ENCODE data around the gene OR52N2. TPM values are rescaled to one million over a fixed set of nuclear protein-coding genes. Genes with fewer than 3 reads are reported as not detected.

Gene OR52N2
- not detected for polyA plus RNA-seq (ENCODE audit: insufficient read length in 4 of 4)

DNA sequence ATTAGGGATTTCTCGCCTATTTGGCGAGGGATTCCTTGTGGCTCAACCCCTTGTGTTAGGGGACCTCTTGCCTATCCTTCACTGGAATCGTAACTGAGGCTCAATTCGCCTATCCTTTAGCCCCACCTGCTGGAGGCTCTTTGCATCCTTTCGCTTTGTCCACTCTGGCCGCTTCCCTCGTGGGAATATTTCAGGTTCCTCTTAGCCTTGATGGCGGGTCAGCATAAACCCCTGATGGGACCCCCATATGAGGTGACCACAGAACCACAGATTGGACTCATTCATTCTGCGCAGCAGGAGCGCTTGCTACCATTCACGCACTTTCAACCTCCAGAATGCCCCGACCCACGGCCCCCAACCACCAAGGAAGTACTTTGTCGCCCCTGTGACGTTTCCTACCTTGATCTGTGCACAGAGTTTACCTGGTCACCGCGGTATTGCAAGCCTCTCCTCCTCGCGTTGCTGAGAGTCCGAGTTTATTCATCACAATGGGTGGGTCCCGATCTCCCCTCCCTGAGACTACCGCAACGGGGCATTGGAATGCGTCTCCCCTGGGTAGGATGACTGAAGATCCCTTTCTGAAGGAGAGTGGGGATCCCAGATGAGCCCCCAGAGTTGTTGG, at the start of gene OR52N2:
Gene OR52N2, plus strand, starts transcription at position 425 of the 622 bp plus-strand sequence. CDS start 11,412 bp downstream, outside the sequence.
- DNase-seq (ENCODE audit: low read depth in 4 of 4, low spot score in 3 of 4) = peak; percentile 43 to 60 (median 48)

DNA sequence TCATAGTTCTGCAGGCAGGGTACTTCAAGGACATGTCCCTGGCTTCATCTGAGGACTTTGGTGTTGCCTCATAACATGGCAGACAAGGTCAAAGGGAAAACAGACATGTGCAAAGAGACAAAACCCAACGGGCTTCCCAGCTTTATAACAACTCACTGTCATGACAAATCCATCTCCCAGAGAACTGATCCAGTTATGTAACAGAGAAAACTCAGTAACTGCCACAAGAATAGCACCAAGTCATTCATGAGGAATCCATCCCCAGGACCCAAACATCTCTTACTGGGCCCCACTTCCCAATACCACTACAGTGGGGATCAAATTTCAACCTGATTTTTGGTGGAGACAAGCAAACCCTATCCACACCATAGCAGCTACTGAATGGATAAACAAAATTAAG, 41.7 kb upstream of the OR52N2 start:
- no peak for DNase-seq (ENCODE audit: low read depth in 4 of 4, low spot score in 3 of 4)

DNA sequence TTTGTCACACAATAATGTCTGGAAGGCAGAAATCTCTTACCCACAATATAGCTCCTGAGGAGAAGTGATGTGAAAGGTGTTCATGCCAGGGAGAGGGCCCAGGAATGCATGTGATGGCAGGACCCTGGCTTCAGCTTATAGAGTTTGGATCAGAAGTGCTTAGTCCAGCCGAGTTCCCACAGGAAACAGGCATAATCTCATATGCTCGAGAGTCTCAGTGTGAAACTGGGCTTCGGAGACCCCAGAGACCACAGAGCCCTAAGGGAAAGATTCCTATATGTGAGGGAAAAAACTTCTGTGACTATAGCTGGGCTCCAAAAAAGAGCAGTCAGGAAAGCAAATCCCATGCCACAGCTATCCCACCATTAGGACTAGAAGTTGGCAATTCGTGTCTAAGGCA, 25.5 kb upstream of the OR52N2 start, which contains the start of gene OR52N5:
Gene OR52N5, minus strand, starts transcription at position 101 of the 400 bp plus-strand sequence. CDS start 4,721 bp downstream, outside the sequence.
- no peak for DNase-seq (ENCODE audit: low read depth in 4 of 4, low spot score in 3 of 4)

DNA sequence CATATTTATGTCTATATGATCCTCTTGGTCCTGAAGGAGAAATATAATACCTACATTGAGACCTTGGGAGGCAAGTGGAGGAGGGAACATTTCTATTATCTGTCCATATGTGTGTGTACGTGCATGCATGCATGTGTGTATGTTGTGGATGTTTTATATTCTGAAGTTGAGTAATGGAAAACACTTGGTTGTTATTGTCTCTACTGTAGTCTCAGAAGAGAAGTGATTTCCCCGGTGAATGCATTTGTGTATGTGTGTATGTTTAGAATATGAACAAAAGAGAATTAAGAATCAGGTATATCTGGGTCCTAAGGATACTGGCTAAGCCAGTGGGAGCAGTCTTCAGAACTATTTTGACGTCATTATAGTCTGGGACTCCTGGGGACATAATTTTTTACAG, 17.6 kb upstream of the OR52N2 start, which contains the start of gene OR52N1:
Gene OR52N1, minus strand, starts transcription at position 101 of the 400 bp plus-strand sequence. CDS start 2,449 bp downstream, outside the sequence.
- no peak for DNase-seq (ENCODE audit: low read depth in 4 of 4, low spot score in 3 of 4)

- DNase-seq (ENCODE audit: low read depth in 4 of 4, low spot score in 3 of 4) = no peak
Measured at GRCh38 chr11:5796541-5796940, 12.2 kb upstream of the OR52N2 start.

GRCh38 chr11:5803982-5804381, 4.7 kb upstream of the OR52N2 start:
- no peak for DNase-seq (ENCODE audit: low read depth in 4 of 4, low spot score in 3 of 4)

DNA sequence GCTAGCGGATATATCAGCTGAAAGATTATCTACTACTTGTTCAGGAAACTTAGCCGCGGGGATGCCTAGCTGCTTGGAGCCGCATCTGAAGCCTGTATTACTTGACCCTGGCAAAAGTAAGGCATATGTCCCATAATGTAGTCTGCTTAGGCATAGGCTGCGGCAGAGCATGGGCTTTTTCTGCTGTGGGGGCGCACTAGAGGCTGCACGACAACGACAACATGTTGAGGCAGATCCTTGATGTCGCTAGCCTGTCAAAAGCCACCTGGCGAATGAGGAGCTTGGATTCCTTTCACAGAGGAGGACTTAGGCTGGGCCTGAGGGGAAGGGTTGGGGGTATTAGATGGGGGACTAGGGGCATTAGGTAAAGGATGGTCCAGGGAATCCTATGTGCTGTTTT, 1.1 kb upstream of the OR52N2 start:
- DNase-seq (ENCODE audit: low read depth in 4 of 4, low spot score in 3 of 4) = no peak

GRCh38 chr11:5809122-5809519, 397 bp downstream of the OR52N2 start:
- DNase-seq (ENCODE audit: low read depth in 4 of 4, low spot score in 3 of 4) = no peak

GRCh38 chr11:5809905-5810795, 1.4 kb downstream of the OR52N2 start:
- DNase-seq (ENCODE audit: low read depth in 4 of 4, low spot score in 3 of 4) = no peak

DNA sequence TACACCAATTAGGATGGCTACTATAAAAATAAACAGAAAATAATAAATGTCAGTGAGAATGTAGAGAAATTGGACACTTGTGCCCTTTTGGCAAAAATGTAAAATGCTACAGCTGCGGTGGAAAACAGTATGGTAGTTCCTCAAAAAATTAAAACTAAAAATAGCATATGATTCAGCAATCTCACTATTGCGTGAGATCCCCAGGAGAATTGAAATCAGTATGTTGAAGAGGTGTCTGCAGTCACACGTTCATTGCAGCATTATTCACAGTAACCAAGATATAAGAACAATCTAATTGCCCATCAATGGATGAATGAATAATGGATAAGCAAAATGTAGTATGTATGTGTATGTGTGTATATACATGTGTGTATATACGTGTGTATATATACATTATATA, 6.8 kb downstream of the OR52N2 start:
- no peak for DNase-seq (ENCODE audit: low read depth in 4 of 4, low spot score in 3 of 4)

DNA sequence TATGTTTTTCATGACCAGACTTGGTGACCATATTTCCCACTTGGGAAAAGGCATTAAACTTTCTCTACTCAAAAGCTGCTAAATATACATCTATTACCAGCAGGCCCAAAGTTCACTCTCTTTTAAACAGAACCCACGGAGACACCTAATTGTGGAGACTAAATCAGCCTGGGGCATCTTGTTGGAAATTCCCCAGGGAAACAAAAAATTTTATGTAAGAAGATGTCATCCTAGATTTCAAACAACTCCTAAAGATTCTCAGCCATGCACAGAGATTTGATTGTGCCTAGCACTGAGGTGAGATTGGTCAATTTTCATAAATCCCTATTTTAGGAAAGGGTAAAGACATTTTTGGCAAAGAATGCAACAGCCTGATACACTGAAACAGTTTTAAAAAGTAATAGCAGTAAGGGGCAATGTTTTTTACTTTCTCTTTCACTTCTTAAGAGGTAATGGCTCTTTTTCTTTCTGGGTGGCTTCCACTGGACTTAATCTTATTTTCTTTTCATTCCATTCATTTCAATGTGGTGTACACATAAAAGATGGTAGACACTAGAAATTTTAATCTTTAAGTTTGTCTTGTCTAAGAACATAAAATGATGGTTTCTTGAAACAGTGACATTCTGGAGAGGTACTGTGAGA, 9.6 kb downstream of the OR52N2 start:
- no peak for DNase-seq (ENCODE audit: low read depth in 4 of 4, low spot score in 3 of 4)

DNA sequence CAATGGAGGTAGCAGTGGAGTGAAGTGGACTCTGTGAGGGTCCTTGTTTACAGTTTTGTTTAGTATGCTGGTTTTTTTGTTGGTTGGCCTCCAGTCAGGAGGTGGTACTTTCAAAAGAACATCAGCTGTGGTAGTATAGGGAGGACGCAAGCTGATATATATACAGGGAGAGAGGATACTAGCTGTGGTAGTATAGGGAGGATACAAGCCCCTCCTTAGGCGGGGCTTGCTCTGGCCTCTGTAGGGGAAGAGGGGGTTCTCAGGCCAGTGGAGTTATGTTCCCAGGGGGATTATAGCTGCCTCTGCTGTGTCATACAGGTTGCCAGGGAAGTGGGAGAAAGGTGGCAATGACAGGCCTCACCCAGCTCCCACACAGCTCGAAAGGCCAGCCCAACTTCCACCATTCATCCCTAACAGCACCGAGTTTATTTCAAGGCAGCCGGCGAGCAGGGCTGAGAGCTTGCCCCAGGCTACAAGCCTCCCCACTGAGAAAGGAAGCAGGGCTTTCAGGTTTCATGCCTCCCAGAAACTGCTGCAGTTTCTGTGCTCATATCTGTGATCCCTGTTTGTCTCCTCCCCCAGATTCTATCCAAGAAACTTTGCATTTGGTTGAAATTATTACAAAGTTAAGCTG, 22.6 kb downstream of the OR52N2 start:
- DNase-seq (ENCODE audit: low read depth in 4 of 4, low spot score in 3 of 4) = no peak

- DNase-seq (ENCODE audit: low read depth in 4 of 4, low spot score in 3 of 4) = no peak
Measured at GRCh38 chr11:5833446-5833845, 24.7 kb downstream of the OR52N2 start.

DNA sequence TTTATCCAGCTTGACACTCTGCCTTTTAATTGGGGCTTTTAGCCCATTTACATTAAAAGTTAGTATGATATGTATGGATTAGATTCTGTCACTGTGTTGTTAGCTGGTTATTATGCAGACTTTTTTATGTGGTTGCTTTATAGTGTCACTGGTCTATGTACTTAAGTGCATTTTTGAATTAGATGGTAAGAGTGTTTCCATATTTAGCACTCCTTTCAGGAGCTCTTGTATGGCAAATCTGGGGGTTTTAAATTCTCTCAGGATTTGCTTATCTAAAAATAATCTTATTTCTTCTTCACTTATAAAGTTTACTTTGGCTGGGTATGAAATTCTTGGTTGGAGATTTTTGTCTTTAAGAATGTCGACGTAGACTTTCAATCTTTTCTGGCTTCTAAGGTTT, 29.0 kb downstream of the OR52N2 start:
- DNase-seq (ENCODE audit: low read depth in 4 of 4, low spot score in 3 of 4) = no peak

- no peak for DNase-seq (ENCODE audit: low read depth in 4 of 4, low spot score in 3 of 4)
Measured at GRCh38 chr11:5841797-5842196, 33.1 kb downstream of the OR52N2 start, which contains the start of gene OR52E6. Gene OR52E6, minus strand, starts transcription at chr11:5841897. Its CDS starts 0 bp downstream, at chr11:5841897.

DNA sequence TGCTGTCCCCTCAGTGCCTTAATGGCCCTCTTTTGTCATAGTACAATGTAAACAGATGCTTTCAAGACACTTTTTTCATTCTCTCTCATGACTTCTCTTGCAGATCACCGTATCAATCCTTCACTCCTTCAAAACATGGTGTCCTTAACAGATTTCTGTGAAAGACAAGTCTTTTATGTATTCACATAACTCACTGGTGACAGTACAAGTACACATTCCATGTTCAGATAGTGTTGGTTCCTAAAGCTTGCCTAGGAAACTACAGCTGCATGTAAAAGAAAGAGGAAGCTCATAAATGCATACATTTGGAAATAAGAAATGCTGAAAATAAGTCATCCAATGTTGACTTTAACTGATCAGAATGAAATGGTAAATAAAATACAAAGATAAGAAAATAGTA, 38.0 kb downstream of the OR52N2 start:
- DNase-seq (ENCODE audit: low read depth in 4 of 4, low spot score in 3 of 4) = no peak

DNA sequence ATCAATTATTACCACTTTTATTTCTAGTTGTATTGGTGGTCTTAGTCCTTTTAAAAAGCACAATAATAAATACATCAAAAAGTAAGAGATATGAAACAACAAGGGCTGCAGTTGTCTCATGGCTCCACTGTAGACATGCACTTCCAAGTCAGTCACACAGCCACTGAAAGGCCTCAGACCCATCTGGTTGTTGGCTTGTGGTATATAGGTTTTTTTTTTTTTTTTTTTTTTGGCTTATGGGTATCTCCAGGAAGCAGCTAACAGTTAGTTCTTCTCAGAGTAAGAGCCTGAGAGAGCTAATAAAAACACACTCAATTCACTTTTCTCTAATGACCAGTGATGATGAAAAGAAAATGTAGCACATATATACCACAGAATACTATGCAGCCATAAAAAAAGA, 39.0 kb downstream of the OR52N2 start:
- DNase-seq (ENCODE audit: low read depth in 4 of 4, low spot score in 3 of 4) = no peak

DNA sequence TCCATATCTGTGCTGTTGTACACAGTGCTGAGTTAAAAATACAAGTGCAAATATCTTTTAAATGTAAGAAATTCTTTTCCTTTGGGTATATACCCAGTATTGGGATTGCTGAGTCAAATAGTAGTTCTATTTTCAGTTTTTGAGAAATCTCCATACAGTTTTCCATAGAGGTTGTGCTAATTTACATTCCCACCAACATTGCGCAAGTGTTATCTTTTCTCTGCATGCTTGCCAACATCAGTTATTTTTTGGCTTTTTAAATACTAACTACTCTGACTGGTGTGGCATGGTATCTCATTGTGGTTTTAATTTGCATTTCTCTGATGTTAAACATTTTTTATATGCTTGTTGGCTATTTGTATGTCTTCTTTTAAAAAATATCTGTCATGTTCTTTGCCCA, 42.3 kb downstream of the OR52N2 start:
- DNase-seq (ENCODE audit: low read depth in 4 of 4, low spot score in 3 of 4) = no peak

GRCh38 chr11:5857590-5857989, 48.9 kb downstream of the OR52N2 start, which contains the start of gene OR52E8:
Gene OR52E8, minus strand, starts transcription at chr11:5857690. Its CDS starts 0 bp downstream, at chr11:5857690.
- no peak for DNase-seq (ENCODE audit: low read depth in 4 of 4, low spot score in 3 of 4)

GRCh38 chr11:5865826-5866225, 57.1 kb downstream of the OR52N2 start:
- no peak for DNase-seq (ENCODE audit: low read depth in 4 of 4, low spot score in 3 of 4)
